HG02840 (cell line): ENCODE measurements around the gene SYT5.
"Not testable (repeated sequence)": the region's sequence is repeated elsewhere in the genome, so short reads cannot be mapped to it uniquely, and the experiment has no call there.

Source experiments
- ATAC-seq: cut with Tn5 transposase; IDR thresholded peaks from one replicate; pipeline ENCODE4 v1.9.1; 2021; ENCODE audit warnings: mild to moderate bottlenecking, moderate library complexity, moderate number of reproducible peaks; ENCODE audit not compliant: unreplicated experiment, low FRiP score

SYT5 gene

GRCh38 chr19:55179606-55180484, at the start of gene SYT5:
TSS of gene SYT5 (minus strand) at chr19:55180289. CDS start at chr19:55179041, 1,248 bp downstream.
- ATAC-seq: no peak

GRCh38 chr19:55229789-55230182, 49.7 kb upstream of the SYT5 start:
- no peak for ATAC-seq

- ATAC-seq: no peak
Observed at GRCh38 chr19:55229145-55229788, 49.2 kb upstream of the SYT5 start.

- ATAC-seq: no peak
Observed at GRCh38 chr19:55228403-55229031, 48.4 kb upstream of the SYT5 start, which contains the start of gene TMEM86B. TSS of gene TMEM86B (minus strand) at chr19:55228763. CDS start at chr19:55228741, 22 bp downstream.

GRCh38 chr19:55228015-55228391, 47.9 kb upstream of the SYT5 start:
- ATAC-seq: no peak

- ATAC-seq: no peak
Observed at GRCh38 chr19:55227241-55228014, 47.3 kb upstream of the SYT5 start.

- no peak for ATAC-seq
Observed at GRCh38 chr19:55226788-55227187, 46.7 kb upstream of the SYT5 start.

- ATAC-seq: no peak
Observed at GRCh38 chr19:55226273-55226672, 46.2 kb upstream of the SYT5 start.

GRCh38 chr19:55225415-55225958, 45.4 kb upstream of the SYT5 start:
- no peak for ATAC-seq

- ATAC-seq: not testable (repeated sequence)
Observed at GRCh38 chr19:55224679-55225414, 44.8 kb upstream of the SYT5 start.

- ATAC-seq: no peak
Observed at GRCh38 chr19:55224038-55224665, 44.1 kb upstream of the SYT5 start.

GRCh38 chr19:55223291-55224037, 43.4 kb upstream of the SYT5 start:
- ATAC-seq: no peak

GRCh38 chr19:55220525-55220924, 40.4 kb upstream of the SYT5 start:
- no peak for ATAC-seq

- ATAC-seq: no peak
Observed at GRCh38 chr19:55216461-55217198, 36.5 kb upstream of the SYT5 start.

GRCh38 chr19:55213547-55213946, 33.5 kb upstream of the SYT5 start:
- ATAC-seq: no peak

GRCh38 chr19:55212447-55212846, 32.4 kb upstream of the SYT5 start:
- ATAC-seq: no peak

- no peak for ATAC-seq
Observed at GRCh38 chr19:55209693-55210472, 29.8 kb upstream of the SYT5 start.
